GM19193 (cell line): ENCODE data around the gene RBM19.

Experiments used
- POLR2A ChIP-seq: IDR thresholded peaks from 4 replicates; pipeline ENCODE4 v1.6.1; 2011; ENCODE audit not compliant: insufficient read depth, insufficient read length; ENCODE audit errors: extremely low read depth

RBM19 gene

DNA sequence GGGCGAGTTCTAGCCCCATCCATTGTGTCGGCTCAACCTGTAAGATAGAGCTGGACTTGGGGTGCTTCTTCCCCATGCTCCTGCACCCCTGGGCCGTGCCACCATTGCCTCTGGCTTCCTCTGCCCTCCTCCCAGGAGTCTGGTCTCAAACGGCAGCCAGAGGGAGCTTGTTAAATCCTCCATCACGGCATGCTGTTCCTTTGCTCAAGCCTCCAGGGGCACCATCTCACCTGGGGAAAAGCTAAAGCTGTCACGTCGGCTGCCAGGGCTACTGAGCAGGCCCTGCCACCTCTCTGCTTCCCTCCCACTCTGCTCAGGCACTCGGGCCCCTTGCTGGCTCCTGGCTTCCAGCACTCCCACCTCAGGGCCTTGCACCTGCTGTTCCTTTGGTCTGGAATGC lies 140.4 kb downstream of the RBM19 start:
- no peak for TF ChIP-seq POLR2A

DNA sequence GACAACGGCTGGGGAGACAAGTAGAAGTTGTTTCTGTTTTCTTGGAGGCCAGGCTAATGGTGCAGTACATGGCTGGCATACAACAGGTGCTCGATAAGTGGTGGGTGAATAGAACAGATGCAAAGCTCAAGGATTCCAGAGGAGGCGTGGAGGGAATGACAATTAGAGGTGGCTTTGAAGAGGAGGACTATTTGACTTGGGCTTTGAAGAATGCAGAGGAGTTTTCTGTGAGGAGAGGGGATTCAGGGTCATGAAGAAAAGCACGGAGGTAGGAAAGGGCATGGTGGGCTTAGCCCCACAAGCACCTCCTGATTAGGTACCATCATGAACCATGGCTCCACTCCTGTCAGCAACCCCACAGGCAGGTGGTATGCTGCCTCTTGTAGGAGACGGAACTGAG lies 142.3 kb downstream of the RBM19 start:
- no peak for TF ChIP-seq POLR2A

DNA sequence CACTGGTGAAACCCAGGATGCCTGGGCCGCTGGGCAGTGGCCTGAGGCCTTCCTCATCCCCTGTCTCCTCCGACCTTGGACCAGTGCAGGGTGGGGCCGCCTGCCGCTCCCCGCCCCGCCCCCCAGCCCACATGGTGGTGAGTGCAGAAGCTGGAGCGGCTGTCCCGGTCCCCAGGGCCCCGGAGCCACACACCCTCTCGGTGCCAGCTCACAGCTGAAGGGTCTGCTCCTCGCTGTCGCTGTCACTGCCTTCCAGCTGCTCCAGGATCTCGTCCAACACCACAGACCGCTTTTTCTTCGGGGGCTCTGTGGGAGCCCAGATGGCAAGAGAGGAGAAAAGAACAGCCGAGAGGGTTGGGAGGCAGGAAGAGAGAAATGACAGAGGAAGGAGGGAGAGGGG lies 143.1 kb downstream of the RBM19 start:
- no peak for TF ChIP-seq POLR2A

DNA sequence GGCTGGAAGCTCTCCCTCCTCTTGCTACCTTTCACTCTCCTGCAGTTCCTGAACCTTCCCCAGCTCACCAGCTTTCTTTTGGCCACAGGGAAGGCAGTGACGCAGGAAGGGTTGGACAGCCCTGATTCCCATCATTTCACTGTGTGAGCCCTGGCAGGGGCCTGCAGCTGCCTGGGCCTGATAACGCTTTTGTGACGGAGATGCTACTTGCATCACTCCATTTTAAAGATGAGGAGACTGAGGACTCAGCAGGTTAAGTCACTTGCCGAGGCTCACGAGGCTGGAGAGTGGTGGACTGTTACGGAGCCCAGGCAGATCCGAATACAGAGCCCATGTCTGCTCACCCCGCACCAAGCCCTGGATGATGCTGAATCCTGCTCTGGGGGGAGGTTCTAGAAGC lies 145.3 kb downstream of the RBM19 start:
- TF ChIP-seq POLR2A = no peak

DNA sequence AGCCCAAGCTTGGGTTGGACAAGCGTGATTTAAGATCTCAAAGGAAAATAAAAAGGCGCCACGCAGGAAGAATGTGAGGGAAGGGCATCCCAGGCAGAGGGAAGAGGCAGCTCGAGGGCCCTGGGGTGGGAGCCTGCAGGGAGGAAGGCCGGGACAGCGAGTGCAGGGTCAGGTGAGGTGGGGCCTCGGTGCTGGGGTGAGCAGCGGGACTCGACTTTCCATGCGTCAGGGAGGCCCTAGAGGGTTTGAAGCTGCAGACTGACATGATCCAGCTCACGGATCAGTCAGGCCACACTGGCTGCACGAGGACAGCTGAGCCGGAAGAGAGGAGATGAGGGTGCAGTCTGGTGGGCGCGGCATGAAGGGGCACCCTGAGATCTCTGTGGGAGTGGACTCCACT lies 145.8 kb downstream of the RBM19 start:
- no peak for TF ChIP-seq POLR2A

DNA sequence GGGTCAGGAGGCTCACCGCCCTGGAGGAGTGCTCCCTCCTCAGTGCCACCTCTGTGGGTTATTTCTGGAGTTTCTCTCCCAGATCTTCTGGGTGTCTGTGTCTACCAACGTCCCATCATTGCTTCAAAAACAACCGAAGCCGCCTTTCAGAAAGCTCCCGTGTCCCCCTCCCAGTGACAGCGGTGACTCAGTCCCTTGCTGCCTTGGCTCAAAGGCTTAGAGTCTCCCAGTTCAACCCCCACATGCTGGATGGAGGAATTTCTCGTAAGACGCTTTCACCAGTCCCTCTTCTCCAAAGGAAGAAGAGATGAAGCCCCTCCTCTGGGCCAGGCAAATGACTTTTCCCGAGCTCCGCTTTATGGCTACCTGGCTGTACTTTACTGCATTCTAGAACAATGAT lies 146.6 kb downstream of the RBM19 start:
- TF ChIP-seq POLR2A = no peak

DNA sequence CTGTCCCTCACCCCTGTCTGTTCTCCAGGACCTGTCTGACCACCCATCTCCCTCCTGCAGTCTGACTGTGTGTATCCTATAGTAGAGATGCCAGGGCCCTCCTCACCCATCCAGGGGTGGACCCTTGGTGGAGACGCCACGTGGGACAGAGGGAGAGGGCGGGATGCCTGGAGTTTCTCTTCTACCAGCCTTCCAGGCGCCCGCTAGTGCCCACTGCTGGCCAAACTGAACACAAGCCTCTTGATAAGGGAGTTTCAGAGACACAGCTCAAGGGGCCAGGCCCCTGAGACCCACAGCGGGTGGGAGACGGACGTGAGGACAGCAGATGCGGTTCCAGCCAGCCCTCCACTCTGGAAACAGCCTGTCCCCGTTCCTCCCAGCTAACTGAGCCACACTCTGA lies 147.3 kb downstream of the RBM19 start:
- no peak for TF ChIP-seq POLR2A

DNA sequence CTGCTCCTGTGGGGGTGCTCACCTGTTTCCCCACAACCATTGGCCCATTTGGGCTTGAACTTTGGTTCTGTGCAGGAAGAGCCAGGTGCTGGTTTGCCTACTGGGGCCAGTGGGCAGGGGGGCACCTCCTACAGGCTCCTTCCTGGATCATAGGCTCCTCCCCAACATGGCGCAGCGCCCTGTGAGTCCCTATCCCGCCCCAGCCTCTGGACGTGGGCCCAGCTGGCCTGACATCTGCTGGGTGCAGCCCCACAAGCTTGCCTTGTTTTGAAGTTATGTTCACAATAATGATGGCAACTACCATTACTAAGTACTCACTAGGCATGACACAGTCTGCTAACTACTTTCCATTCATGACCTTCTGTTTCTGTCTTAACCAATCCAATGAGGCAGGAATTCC lies 147.8 kb downstream of the RBM19 start:
- TF ChIP-seq POLR2A = no peak

DNA sequence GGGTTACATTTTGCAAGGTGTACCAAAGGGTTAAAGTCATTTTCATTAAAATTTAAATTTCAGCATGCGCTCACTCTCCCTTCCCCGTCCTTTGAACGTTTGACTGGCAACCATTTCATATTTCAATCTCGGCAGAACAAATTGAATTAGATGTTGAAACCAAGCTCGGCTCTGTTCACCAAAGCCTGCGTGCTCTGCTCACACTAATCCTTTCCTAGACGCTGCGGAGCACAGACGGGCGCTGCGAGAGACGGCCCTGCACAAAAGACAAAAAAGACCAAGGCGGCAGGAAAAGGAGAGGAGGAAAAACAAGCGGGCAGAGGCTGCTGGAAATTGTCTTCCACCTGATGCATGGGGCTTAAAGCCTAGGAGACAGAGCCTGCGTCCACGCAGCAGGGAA lies 149.3 kb downstream of the RBM19 start:
- no peak for TF ChIP-seq POLR2A

DNA sequence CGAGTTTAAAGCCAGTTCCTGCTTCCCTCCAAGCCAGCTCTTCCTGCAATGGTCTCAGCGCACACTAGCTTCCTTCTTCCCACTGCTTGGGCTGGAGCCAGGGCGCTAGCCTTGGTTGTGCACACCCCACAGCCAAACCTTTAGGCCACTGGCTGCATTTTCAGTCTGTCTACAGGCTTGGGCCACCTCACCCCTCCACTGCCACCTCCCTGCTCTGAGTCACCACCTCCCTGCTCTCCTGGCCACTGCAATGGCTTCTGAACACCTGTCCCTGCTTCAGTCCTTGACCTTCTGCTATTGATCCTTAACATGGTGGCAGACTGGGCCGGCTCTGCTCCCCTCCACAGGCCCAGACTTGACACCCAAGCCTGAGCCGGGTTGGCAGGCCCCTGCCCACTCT lies 151.1 kb downstream of the RBM19 start:
- TF ChIP-seq POLR2A = no peak

DNA sequence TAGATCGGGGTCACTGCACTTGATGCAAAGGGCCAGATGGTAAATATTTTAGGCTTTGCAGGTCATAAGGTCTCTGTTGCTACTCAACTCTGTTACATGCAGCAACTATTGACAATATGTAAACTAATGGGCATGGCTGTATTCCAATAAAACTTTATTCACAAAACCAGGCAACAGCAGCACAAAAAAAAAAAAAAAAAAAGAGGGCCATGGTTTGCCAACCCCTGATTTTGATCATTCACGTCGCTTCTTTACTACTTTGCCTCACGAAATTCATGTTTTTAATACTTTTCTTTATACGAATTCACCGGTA lies 152.9 kb downstream of the RBM19 start:
- no peak for TF ChIP-seq POLR2A

DNA sequence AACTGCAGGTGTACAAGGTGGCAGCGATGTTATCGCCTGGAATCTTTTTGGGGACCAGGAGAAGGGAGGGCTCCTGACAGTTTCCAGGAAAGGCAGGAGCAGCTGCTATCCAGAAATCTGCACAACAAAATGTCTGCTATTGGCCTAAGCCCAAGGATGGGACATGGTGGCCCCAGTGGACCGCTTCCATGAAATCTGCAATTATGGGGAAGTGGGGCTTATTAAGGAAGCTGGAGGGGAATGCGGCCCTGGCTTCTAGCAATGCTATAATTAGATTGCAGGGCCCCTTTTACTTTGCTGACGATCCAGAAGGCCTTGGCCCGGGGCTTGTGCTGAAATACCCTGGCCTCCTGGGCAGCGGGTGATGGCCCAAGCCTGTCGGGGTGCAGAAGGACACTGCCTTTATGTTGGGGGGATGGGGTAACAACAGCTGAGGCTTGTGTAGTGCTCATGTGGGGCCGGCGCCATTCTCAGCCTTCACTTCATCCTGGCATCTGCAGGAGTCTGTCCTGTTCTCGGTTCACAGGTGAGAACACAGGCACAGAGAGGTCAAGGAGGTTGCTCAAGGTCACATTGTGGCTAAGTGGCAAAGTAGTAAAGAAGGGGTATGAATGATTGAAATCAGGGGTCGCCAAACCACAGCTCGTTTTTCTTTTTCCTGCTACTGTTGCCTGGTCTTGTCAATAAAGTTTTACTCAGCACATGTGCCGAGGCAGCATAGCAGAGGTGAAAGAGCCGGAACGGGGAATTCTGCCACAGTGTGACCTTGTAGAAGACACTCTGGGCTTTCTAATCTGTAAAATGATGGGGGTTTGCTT lies 153.5 kb downstream of the RBM19 start:
- no peak for TF ChIP-seq POLR2A

DNA sequence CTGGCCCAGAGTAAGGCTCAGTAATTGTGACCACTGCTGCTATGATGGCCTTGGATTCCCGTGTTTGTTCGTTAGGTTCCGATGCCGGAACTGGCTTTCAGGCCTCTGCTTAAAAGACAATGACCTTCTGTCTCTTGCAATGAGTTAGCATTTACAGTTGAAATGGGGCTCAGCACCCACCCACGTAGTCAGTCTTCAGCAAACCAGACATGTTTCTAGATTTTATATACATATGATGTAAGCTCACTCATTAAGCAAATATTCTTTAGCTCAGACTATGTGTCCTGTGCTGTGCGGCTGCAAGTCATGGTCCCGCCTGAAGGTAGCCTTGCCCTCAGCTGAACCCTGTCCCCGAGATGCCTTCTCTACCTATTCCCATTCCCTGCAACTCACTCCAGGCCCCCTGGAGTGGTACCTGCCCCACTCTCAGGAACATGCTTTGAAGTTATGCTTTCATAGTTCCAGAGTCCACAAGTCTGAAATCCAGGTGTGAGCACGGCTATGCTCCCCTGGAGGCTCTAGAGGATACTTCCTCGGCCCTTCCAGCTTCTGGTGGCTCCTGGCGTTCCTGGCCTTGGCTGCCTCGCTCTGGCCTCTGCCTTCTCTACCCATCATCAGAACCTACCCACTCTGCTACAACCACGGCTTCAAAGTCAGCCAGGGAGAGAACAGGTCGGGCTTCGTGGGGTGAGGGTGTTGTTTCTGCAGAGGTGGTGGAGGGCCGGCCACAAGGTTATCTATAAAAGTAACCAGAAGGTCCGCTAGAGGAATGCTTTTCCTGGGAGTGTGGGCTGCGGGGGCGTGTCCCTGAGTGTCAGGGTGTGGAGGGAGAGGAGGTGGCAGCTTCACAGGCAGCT lies 157.8 kb downstream of the RBM19 start:
- TF ChIP-seq POLR2A = no peak

DNA sequence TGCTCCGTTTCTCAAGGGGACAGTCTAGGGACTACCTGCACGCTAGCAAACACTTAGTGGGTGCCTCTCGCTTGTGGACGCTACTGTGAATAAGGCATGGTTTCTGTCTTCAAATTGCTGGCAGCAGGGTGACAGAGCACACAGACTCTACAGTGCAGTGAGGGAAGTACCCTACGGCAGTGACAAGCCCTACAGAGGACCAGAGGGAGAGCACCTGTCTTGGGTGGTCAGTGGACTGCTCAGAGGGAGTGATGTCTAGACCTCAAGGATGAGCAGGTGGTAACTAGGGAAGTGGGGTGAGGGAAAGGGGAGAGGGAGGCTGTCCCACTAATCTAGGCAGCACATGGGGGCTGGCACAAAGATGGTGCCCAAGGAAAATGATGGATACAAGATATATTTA lies 160.5 kb downstream of the RBM19 start:
- no peak for TF ChIP-seq POLR2A

DNA sequence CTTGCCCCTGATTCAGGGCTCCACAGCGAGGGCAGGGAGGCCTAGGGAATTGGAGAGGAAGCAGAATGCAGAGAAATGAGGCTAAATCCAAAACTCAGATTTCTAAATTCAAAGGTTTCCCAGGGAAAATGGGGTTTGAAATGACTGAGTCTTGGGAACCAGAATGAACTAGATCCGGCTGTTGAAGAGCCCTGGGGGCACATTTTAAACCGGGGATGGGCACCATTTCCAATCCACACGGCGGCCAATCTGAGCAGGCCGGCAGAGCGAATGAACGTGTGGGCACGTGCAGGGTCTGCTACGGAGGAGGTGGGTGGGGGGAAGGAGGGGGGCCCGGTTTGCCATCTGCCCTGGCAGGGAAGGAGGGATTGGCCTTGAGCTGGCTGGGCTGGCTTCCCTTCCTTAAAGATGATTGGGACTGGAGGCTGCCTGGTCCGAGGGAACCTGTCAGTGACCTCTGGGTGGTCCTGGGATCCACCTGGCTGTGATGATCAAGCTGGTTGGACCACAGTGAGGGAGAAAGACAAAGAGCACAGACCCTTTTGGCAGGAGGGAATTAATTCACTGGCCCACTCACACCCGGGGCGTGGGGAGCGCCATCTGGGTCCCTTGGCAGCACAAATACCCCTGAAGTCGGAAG lies 161.0 kb downstream of the RBM19 start:
- no peak for TF ChIP-seq POLR2A

DNA sequence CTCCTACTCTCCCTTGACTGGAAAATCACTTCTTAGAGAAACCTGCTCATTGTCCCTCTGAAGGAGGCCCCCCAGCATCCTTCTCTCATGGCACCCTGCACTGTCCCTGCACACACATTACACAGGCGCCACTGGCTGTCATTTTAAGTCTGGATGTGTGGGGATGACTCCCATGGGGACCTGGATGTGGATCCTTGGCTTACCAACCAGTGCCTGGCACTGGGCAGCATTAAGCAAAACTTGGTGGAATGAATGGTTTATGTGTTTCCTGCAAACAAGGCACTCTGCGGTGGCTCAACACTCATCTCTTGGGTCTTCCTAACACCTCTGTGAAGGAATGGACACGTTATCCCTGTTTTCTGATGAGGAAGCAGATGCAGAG lies 162.4 kb downstream of the RBM19 start:
- TF ChIP-seq POLR2A = no peak
